GM18868 (cell line): ENCODE data around the gene ROR1.
"Not testable (repeated sequence)": the region's sequence is repeated elsewhere in the genome, so short reads cannot be mapped to it uniquely, and the experiment has no call there.

Source experiments
- ATAC-seq: cut with Tn5 transposase; IDR thresholded peaks from one replicate; pipeline ENCODE4 v1.9.1; 2021; ENCODE audit warnings: mild to moderate bottlenecking, moderate library complexity; ENCODE audit not compliant: unreplicated experiment

Gene ROR1

DNA sequence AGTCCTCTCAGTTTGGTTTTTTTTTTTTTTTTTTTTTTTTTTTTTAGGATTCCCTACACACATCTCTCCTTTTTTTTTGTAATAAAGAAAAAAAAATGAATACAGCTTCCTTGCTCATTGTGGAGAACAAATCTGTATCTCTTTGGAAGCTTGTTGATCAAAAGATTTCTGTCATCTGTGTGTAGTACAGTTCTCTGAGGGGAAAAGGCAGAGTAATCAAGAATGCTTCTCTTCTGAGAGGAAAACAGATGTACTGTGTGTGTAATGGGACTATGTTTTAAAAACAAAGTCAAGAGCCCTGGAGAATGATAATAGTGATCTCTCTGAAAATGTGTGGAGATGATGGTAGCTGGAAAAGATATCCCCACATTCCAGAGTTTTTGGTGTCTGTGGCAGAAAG is 16.5 kb upstream of the ROR1 start:
- ATAC-seq, result no peak

DNA sequence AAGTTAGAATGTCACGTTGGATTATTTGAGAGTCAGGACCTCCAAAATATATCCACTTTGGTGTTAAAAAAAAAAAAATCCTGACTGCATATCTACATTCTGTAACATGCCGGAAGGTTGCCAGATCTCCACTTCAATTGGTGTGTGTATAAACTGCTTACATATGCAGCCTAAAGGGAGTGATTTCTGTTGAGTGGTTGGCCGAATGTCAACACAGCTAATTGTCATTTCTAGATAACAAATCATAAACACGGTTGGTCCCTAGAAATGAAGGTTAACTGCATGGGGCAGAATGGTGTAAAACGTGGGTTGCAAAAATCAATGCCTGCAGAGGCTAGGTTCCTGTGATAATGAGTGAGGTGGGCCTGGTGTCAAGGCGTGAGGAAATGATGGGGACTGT is 15.0 kb upstream of the ROR1 start:
- no peak for ATAC-seq

- ATAC-seq, result no peak
Observed at GRCh38 chr1:63759778-63760177, 14.0 kb upstream of the ROR1 start.

GRCh38 chr1:63770381-63770780 is 3.4 kb upstream of the ROR1 start:
- no peak for ATAC-seq

- no peak for ATAC-seq
Observed at GRCh38 chr1:63772201-63772600, 1.6 kb upstream of the ROR1 start.

DNA sequence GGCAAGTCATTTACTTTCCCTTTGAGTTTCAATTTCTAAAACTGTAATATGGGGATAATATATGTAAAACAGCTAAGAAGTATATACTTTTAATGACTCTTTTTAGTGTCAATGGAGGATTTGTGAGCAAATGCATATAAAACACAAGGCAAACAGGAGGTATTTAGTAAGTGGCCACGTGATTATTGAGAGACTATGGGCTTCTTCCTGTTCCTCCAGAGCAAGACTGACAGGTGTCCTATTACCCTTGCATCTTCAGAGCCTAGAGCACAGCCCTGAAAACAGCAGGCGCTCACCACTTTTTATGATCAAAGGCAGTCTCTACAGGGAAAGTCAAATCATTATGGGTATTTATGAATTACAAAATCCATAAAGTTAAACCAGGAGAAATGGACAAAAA is 941 bp upstream of the ROR1 start:
- no peak for ATAC-seq

- ATAC-seq, result no peak
Observed at GRCh38 chr1:63773496-63773814, 362 bp upstream of the ROR1 start.

GRCh38 chr1:63774617-63775417 is 1.0 kb downstream of the ROR1 start:
- no peak for ATAC-seq

DNA sequence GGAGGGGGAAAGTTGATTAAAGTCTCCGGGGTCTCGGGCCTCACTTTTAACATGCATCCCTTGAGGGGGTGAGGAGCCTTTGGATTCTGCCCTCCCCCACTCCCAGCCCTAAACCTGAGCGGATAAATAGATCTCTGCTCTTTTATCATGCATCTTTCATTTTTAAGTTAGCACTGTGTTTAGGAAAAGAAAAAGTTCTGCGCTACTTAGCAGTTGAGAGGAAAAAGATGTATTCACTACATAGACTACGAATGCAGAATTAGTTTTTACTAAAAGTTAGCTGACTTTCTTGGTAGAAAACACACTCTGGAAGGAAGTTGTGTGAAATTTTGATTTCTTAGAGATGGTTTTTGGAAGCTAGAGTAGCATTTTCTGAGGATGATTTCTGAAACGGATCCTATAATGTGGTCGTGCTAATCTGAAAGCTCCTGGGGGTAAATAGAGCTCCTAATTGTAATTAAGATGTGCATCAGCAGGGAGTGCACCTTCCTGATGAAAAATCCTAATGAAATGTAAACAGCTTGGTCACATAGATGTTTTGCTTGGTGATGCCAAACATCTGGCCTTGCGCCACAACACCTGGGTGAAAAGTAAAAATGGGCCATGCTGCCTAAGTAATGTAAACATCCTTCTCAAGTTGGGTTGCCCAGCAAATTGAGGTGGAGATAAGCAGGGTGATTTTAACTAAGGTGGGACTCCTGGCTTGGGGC is 1.8 kb downstream of the ROR1 start:
- no peak for ATAC-seq

DNA sequence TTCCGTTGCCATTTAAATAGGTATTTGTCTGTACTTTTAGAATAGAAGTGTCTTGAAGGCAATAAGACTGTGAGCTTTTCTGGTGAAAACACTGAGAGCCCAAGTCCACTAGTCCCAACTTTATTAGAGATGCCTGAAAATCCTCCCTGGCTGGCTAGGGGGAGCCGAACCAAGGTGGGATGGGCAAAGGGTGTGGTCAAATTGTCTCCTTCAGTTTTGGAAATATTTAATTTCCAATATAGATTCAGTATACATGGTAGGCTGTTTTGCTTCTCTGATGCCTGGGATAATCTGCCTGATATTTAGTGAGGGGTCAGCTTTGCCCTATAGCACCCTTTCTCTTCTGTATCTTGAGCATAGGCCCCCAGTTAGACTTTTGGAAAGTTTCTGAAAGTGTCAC is 3.5 kb downstream of the ROR1 start:
- no peak for ATAC-seq

DNA sequence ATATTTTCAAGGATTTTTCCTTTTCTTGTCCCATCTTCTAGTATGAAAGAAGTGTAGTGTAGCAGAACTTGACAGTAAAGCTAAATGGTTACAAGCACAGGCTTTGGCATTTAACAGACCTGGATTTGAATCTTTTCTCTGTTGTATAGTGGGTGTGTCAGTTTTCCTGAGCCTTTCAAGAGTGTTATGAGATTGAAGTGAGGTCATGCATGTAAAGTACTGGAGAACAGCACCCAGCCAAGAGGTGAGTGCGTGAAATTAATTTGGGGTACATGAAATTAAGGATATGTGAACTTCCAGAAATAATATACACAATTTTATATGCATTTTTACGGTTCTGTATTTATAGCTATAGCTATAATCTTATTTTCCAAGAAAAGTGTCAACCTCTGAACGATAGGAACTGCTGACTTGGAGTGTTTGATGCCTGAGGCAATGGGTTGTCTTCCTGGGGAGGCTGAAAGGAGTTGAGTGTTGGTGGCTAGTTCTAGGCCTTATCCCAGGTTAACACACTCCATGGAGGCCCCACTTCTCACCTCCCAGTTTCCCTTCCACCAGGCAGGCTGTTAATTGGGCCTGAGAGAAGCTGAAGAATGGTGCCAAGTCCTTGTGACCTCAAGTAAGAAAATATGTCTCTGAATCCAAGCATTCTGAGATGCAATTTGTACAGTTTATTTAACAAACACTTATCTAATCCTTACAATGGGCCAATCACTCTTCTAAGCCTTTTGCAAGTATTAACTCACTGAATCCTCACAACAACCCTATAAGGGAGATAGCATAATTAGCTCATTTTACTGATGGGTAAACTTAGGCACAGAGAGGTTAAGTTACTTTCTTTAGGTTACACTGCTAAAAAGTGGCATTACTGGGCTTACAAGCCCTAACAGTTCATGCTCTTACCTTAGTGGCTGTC is 4.4 kb downstream of the ROR1 start:
- no peak for ATAC-seq

DNA sequence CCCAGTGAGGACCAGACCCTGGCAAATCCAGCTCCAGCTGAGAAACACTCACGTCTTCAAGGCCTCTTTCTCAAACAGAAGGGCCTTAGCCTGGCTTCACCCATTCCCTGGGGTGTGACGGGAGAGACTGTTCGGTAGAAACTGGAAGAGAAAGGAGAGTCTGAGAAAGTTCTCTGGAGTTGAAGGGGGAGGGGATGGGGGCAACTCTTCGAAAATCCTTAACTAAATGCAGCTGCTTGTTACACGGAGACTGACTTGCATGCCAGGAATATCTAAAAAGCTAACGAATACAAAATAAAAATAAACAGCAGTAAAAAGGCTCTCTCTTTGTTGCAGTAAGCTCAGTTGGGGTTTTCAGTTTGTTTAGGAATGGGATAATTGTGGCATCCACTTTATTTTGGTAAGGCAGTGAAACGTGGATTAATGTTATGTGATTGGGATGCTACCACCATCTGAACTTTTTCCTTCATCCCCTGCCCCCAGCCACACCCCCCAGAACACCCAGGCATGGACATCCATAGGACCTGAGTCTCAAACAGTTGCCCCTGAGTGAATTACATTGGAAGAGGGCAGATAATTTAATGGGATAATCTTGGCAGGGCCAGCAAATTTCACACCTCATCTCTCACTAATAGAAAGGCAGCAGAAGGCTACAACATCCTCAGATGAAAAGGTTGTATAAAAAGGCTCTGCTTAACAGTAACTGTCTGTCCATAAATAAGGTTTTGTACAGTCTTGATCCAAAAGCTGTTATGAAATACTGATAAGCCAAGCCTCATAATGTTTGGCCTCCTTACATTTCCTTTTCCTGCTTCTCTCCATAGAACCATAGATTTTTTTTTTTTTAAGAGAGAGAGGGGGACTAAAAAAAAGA is 5.8 kb downstream of the ROR1 start:
- no peak for ATAC-seq

GRCh38 chr1:63780565-63780964 is 6.7 kb downstream of the ROR1 start:
- no peak for ATAC-seq

- no peak for ATAC-seq
Observed at GRCh38 chr1:63782982-63783381, 9.2 kb downstream of the ROR1 start.

- ATAC-seq, result no peak
Observed at GRCh38 chr1:63784083-63784482, 10.3 kb downstream of the ROR1 start.

DNA sequence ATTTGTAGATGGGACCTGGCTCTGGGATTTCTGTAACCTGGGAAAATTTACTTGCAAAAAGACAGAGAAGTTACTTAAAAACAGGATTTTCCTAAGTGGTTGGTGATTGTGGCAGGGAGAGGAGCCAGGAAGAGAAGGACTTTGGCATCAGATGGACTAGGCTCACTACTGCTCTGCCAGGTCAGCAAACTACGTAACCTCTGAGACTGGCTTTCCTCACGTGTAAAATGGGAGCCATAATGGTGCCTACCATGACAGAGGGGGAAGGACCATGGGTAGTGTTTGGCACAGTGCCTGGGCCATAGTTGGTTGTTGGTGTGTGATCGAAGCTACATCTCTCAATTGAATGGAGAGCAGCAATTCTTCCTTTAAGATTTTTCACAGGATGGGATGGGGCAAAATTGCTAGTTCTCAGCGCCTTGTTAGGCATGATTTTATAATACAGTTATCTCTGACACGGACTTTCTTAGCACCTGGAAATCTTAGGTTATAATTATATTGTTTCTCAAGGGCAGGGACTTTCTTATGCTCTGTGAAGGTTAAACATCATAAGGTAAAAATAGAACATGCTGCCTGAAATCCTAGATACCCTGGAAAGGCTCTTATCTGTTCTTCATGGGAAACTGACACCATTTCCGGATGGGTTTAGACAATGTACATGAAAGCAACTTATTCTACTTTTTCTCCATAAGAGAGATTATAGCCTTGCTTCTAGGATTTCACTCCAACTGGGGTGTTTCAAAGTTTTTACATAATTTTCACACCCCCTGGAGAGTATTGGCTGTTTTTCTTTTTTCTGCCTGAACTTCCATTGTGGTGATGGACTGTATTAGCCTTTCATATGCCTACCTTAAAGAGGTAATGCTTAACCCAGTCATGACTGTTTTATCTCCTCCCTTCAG is 10.9 kb downstream of the ROR1 start:
- no peak for ATAC-seq

GRCh38 chr1:63787270-63787669 is 13.5 kb downstream of the ROR1 start:
- ATAC-seq, result not testable (repeated sequence)

- no peak for ATAC-seq
Observed at GRCh38 chr1:63787875-63788274, 14.1 kb downstream of the ROR1 start.

DNA sequence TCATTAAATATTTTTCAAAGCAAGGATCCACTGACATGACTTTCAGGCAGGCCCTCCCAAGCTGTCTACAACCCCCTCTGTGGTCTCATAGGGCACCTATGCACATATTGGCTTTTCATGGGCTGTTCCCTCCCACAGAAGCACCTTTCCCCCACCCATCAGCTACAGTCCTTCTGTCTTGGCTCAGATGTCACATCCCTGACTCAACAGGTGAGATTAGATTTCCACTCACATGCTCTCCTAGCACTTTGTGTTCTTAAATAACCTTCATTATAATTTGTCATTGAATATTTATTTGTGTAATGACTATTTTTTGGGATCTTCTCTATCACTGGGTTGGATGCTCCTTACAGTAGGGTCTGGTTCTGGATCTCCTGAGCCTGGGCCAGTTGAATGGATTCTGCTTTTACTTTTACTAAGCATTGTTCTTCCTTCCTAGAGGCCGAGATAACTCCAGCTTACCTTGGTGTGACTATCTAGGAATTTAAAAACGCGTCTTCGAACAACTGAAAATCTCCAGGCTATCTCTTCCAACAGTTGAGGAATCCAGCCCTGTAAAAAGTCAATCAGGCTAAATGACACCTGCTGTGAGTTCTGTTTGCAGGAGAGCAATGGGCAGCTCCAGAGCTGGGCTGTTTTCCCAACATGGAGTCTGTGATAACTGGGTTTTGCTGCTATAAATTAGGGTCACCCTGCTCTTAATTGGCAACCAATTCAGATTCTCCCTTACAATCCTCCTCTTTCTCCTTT is 16.2 kb downstream of the ROR1 start:
- no peak for ATAC-seq
